ENCODE results near the gene EIF4E3.

The EIF4E3 gene

GRCh38 chr3:71695000-71695482 lies 30.2 kb downstream of the EIF4E3 start:
- no peak overlapping the region for H3K27ac ChIP-seq
- no peaks in the 10 kb centered on the region for H3K27me3 ChIP-seq (ENCODE audit: insufficient read depth, low read depth, severe bottlenecking)
- DNase-seq: no peak
- H3K4me3 ChIP-seq (ENCODE audit: low read depth, low read length): no peak overlapping the region
- no peaks in the 10 kb centered on the region for H3K9me3 ChIP-seq (ENCODE audit: severe bottlenecking)
- H3K36me3 ChIP-seq: no peaks in the 10 kb centered on the region
- TF ChIP-seq CTCF (IDR thresholded peaks at IDR 0.05; ENCODE audit: low read depth, low read length): no peak

GRCh38 chr3:71694358-71694999 lies 30.7 kb downstream of the EIF4E3 start:
- no peaks in the 10 kb centered on the region for H3K27me3 ChIP-seq (ENCODE audit: insufficient read depth, low read depth, severe bottlenecking)

GRCh38 chr3:71693641-71694040 lies 31.6 kb downstream of the EIF4E3 start:
- Histone ChIP-seq H3K27ac (no peak overlapping the region), H3K9me3 (ENCODE audit: severe bottlenecking) (no peaks in the 10 kb centered on the region), H3K4me3 (ENCODE audit: low read depth, low read length) (no peak overlapping the region), H3K36me3 (no peaks in the 10 kb centered on the region), H3K27me3 (ENCODE audit: insufficient read depth, low read depth, severe bottlenecking) (no peaks in the 10 kb centered on the region)
- DNase-seq: no peak
- no peak for TF ChIP-seq CTCF (IDR thresholded peaks at IDR 0.05; ENCODE audit: low read depth, low read length)

More at GRCh38 chr3:71694358-71694999, 30.7 kb downstream of the EIF4E3 start:
- Histone ChIP-seq H3K36me3 (no peaks in the 10 kb centered on the region), H3K9me3 (ENCODE audit: severe bottlenecking) (no peaks in the 10 kb centered on the region), H3K4me3 (ENCODE audit: low read depth, low read length) (no peak overlapping the region), H3K27ac (no peak overlapping the region)
- no peak for DNase-seq
- TF ChIP-seq CTCF (IDR thresholded peaks at IDR 0.05; ENCODE audit: low read depth, low read length): no peak

DNA sequence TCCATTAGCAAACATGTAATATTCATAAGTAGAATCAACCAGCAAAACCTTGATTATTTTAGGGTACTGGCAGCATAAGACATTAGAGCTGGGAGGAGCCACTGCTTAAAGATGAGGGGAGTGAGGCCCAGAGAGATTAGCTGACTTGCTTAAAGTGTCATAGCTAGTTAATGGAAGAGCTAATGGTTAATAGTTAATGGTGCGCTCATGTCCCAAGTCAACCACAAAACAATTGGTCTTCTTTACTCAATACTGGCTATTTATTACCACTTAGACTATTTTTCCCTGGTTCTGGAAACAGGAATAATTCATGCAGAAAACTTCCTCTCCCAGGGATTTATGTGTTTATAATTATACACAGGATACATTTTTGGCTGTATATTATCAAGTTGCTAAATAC lies 33.1 kb downstream of the EIF4E3 start:
- no peaks in the 10 kb centered on the region for H3K9me3 ChIP-seq (ENCODE audit: severe bottlenecking)
- H3K27ac ChIP-seq: no peak overlapping the region

GRCh38 chr3:71690341-71690841 lies 34.8 kb downstream of the EIF4E3 start:
- TF ChIP-seq CTCF (IDR thresholded peaks at IDR 0.05; ENCODE audit: low read depth, low read length): no peak
- H3K27ac ChIP-seq: no peak overlapping the region
- DNase-seq: peak; percentile 14
- peak overlapping the region; percentile 23 for H3K4me3 ChIP-seq (ENCODE audit: low read depth, low read length)
- H3K9me3 ChIP-seq (ENCODE audit: severe bottlenecking): no peaks in the 10 kb centered on the region
- no peaks in the 10 kb centered on the region for H3K27me3 ChIP-seq (ENCODE audit: insufficient read depth, low read depth, severe bottlenecking)
- H3K36me3 ChIP-seq: no peaks in the 10 kb centered on the region

More for the DNA sequence above, 33.1 kb downstream of the EIF4E3 start:
- Histone ChIP-seq H3K36me3 (no peaks in the 10 kb centered on the region), H3K27me3 (ENCODE audit: insufficient read depth, low read depth, severe bottlenecking) (no peaks in the 10 kb centered on the region), H3K4me3 (ENCODE audit: low read depth, low read length) (no peak overlapping the region)
- DNase-seq: no peak
- no peak for TF ChIP-seq CTCF (IDR thresholded peaks at IDR 0.05; ENCODE audit: low read depth, low read length)

DNA sequence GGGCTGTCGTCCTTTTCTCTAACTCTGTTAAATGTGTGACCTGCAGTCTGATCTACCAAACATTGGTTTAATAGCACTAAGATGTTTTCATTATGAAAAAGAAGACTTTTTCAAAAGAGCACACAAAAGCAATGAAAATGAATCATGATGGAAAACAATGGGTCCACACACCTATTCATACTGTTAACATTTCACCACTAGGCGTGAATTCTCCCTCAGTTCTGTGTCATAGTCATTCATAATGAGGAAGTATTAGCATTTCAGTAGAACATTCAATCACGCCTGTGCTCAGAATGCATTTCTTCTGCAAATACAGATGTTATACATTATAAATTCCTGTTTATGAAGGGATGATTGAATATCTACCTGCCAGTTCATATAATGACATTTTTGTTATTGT lies 35.9 kb downstream of the EIF4E3 start:
- no peak for TF ChIP-seq CTCF (IDR thresholded peaks at IDR 0.05; ENCODE audit: low read depth, low read length)
- Histone ChIP-seq H3K9me3 (ENCODE audit: severe bottlenecking) (no peaks in the 10 kb centered on the region), H3K27me3 (ENCODE audit: insufficient read depth, low read depth, severe bottlenecking) (no peaks in the 10 kb centered on the region), H3K27ac (no peak overlapping the region), H3K36me3 (no peaks in the 10 kb centered on the region), H3K4me3 (ENCODE audit: low read depth, low read length) (no peak overlapping the region)
- no peak for DNase-seq

Data from WERI-Rb-1 (cell line).